Neuronal stem cell (in vitro differentiated cells): ENCODE measurements around the gene ZNF57.
A peak's percentile ranks its signal among the peaks of the same experiment; 100 is the strongest.

Experiments
- DNase-seq: peaks from one replicate; pipeline ENCODE4 v3.0.0-alpha.2; 2013; ENCODE audit warnings: low spot score
- H2AFZ ChIP-seq: one replicate; pipeline ENCODE4 v1.6.1; 2013; ENCODE audit warnings: mild to moderate bottlenecking, low read length, inconsistent platforms
- H2AK5ac ChIP-seq: 2 replicates; pipeline ENCODE4 v1.6.1; 2013; ENCODE audit warnings: low read depth, mild to moderate bottlenecking, inconsistent platforms, low read length, moderate library complexity, mixed read lengths
- H2BK120ac ChIP-seq: 2 replicates; pipeline ENCODE4 v1.6.1; 2013; ENCODE audit warnings: low read depth, mild to moderate bottlenecking, inconsistent platforms, low read length, moderate library complexity, mixed read lengths
- H2BK12ac ChIP-seq: one replicate; pipeline ENCODE4 v1.6.1; 2013; ENCODE audit warnings: low read length, inconsistent platforms
- H2BK15ac ChIP-seq: 2 replicates; pipeline ENCODE4 v1.6.1; 2013; ENCODE audit warnings: mild to moderate bottlenecking, low read length, inconsistent platforms, mixed read lengths
- H2BK5ac ChIP-seq: one replicate; pipeline ENCODE4 v1.6.1; 2013; ENCODE audit warnings: inconsistent platforms, mild to moderate bottlenecking, low read length, moderate library complexity
- H3K14ac ChIP-seq: one replicate; pipeline ENCODE4 v1.6.1; 2013; ENCODE audit warnings: low read length, inconsistent platforms
- H3K18ac ChIP-seq: 2 replicates; pipeline ENCODE4 v1.6.1; 2013; ENCODE audit warnings: low read length, inconsistent platforms
- H3K23ac ChIP-seq: 2 replicates; pipeline ENCODE4 v1.6.1; 2013; ENCODE audit warnings: low read depth, mild to moderate bottlenecking, mixed read lengths, low read length, inconsistent platforms; ENCODE audit not compliant: poor library complexity
- H3K27ac ChIP-seq: replicated peaks from 3 replicates; pipeline ENCODE4 v1.5.1; 2013; ENCODE audit warnings: low read length, inconsistent platforms
- H3K27me3 ChIP-seq, 3 experiments: 2 replicates each; pipeline ENCODE4 v1.6.1; 2013; ENCODE audit warnings: low read length in 3 of 3, mild to moderate bottlenecking in 2 of 3, inconsistent platforms in 1 of 3, low read depth in 1 of 3, mixed read lengths in 1 of 3, moderate library complexity in 1 of 3; ENCODE audit not compliant: control insufficient read depth in 3 of 3, insufficient read depth in 3 of 3
- H3K36me3 ChIP-seq, 2 donors: replicated peaks in 1 of 2; 2 replicates each; pipeline ENCODE4 v1.6.1; 2013; ENCODE audit warnings: low read length in 2 of 2; ENCODE audit not compliant: control insufficient read depth in 2 of 2, insufficient read depth in 2 of 2
- H3K4ac ChIP-seq: 2 replicates; pipeline ENCODE4 v1.6.1; 2013; ENCODE audit warnings: inconsistent platforms, mild to moderate bottlenecking, low read length, moderate library complexity
- H3K4me1 ChIP-seq, 2 donors: 1 replicate in 1 of 2; 2 replicates in 1 of 2; pipeline ENCODE4 v1.6.1; 2013; ENCODE audit warnings: low read length in 2 of 2, low read depth in 1 of 2; ENCODE audit not compliant: control insufficient read depth in 2 of 2, insufficient read depth in 1 of 2
- H3K4me2 ChIP-seq: one replicate; pipeline ENCODE4 v1.6.1; 2013; ENCODE audit warnings: mild to moderate bottlenecking, low read length, inconsistent platforms; ENCODE audit not compliant: insufficient read depth, poor library complexity, severe bottlenecking
- H3K4me3 ChIP-seq, 2 donors: 2 replicates each; pipeline ENCODE4 v1.5.1; 2013; ENCODE audit warnings: low read length in 2 of 2, mild to moderate bottlenecking in 2 of 2, inconsistent platforms in 1 of 2, moderate library complexity in 1 of 2
- H3K79me1 ChIP-seq: one replicate; pipeline ENCODE4 v1.6.1; 2013; ENCODE audit warnings: low read depth, mild to moderate bottlenecking, inconsistent platforms, low read length, moderate library complexity
- H3K9ac ChIP-seq: one replicate; pipeline ENCODE4 v1.6.1; 2013; ENCODE audit warnings: mild to moderate bottlenecking, low read depth, low read length, inconsistent platforms; ENCODE audit not compliant: poor library complexity
- H3K9me3 ChIP-seq, 2 donors: replicated peaks in 1 of 2; 2 replicates each; pipeline versions ENCODE3 to v1.6.1; 2013; ENCODE audit warnings: low read length in 2 of 2, mild to moderate bottlenecking in 2 of 2, inconsistent platforms in 1 of 2, low read depth in 1 of 2, mixed read lengths in 1 of 2, moderate library complexity in 1 of 2; ENCODE audit not compliant: control insufficient read depth in 2 of 2, insufficient read depth in 1 of 2
- H4K8ac ChIP-seq: one replicate; pipeline ENCODE4 v1.6.1; 2013; ENCODE audit warnings: low read depth, mild to moderate bottlenecking, inconsistent platforms, low read length, moderate library complexity
- H4K91ac ChIP-seq: one replicate; pipeline ENCODE4 v1.6.1; 2013; ENCODE audit warnings: low read length, low read depth, mild to moderate bottlenecking, inconsistent platforms; ENCODE audit not compliant: poor library complexity
- WGBS, 2 donors: extraction: QIAGEN DNeasy Blood & Tissue Kit; methylation state at CpG; one replicate each; pipeline ENCODE4 v1.1.7; 2013; ENCODE audit warnings: missing lambda C conversion rate in 2 of 2, mixed read lengths in 1 of 2; ENCODE audit not compliant: insufficient read length in 2 of 2, insufficient replicate concordance in 1 of 2; ENCODE audit errors: extremely low coverage in 2 of 2; 5-methylcytosine and 5-hydroxymethylcytosine counted together

The ZNF57 gene

GRCh38 chr19:2917275-2918184, 16.8 kb downstream of the ZNF57 start:
- Histone ChIP-seq H3K27ac (no peak overlapping the region), H3K27me3 (no peaks in the 10 kb centered on the region), H3K4ac (no peak overlapping the region), H3K18ac (no peak overlapping the region), H3K4me1 (peaks cover 0 to 11% of the 10 kb centered on the region in 2 donors), H2BK120ac (no peak overlapping the region), H4K91ac (no peak overlapping the region), H3K14ac (no peak overlapping the region), H2AK5ac (no peak overlapping the region), H2AFZ (no peak overlapping the region), H2BK12ac (no peak overlapping the region), H3K9me3 (peaks cover 22 to 61% of the 10 kb centered on the region in 2 donors), H3K23ac (no peak overlapping the region), H3K4me3 (no peak overlapping the region), H3K36me3 (peaks cover 13 to 44% of the 10 kb centered on the region in 2 donors), H3K79me1 (no peaks in the 10 kb centered on the region), H2BK15ac (no peak overlapping the region), H2BK5ac (no peak overlapping the region), H3K9ac (no peak overlapping the region), H3K4me2 (no peak overlapping the region), H4K8ac (no peak overlapping the region)
- no CpG with 5 or more reads among the region's 16 CpGs for WGBS, 2 donors
- no peak for DNase-seq

- H2AK5ac ChIP-seq, result no peak overlapping the region
- H3K79me1 ChIP-seq, result no peaks in the 10 kb centered on the region
- H3K27ac ChIP-seq, result no peak overlapping the region
- H3K14ac ChIP-seq, result no peak overlapping the region
- no peak overlapping the region for H3K9ac ChIP-seq
- peaks cover 1 to 23% of the 10 kb centered on the region in 2 donors for H3K36me3 ChIP-seq
- no peak overlapping the region for H4K8ac ChIP-seq
- no peak overlapping the region for H3K4me3 ChIP-seq
- no peak overlapping the region for H3K4me2 ChIP-seq
- no peaks in the 10 kb centered on the region for H3K4me1 ChIP-seq
- no peak overlapping the region for H3K23ac ChIP-seq
- H2BK120ac ChIP-seq, result no peak overlapping the region
- no peak overlapping the region for H3K18ac ChIP-seq
- H2BK12ac ChIP-seq, result no peak overlapping the region
- H3K27me3 ChIP-seq, result no peaks in the 10 kb centered on the region
- no peak for DNase-seq
- no peak overlapping the region for H2AFZ ChIP-seq
- WGBS, 2 donors, result no CpG with 5 or more reads among the region's 5 CpGs
- no peak overlapping the region for H4K91ac ChIP-seq
- H3K9me3 ChIP-seq, result peaks cover 11 to 23% of the 10 kb centered on the region in 2 donors
- no peak overlapping the region for H2BK15ac ChIP-seq
- H2BK5ac ChIP-seq, result no peak overlapping the region
- H3K4ac ChIP-seq, result no peak overlapping the region
Measured at GRCh38 chr19:2922987-2923386, 22.3 kb downstream of the ZNF57 start.

- Histone ChIP-seq H3K9ac (no peak overlapping the region), H3K27ac (no peak overlapping the region), H3K9me3 (peaks cover 10 to 18% of the 10 kb centered on the region in 2 donors), H2BK15ac (no peak overlapping the region), H3K14ac (no peak overlapping the region), H3K4ac (no peak overlapping the region), H4K91ac (no peak overlapping the region), H3K23ac (no peak overlapping the region), H3K36me3 (peaks cover 0 to 19% of the 10 kb centered on the region in 2 donors), H3K27me3 (no peaks in the 10 kb centered on the region), H3K79me1 (no peaks in the 10 kb centered on the region), H2AFZ (no peak overlapping the region), H4K8ac (no peak overlapping the region), H2BK120ac (no peak overlapping the region), H3K4me1 (no peaks in the 10 kb centered on the region), H2AK5ac (no peak overlapping the region), H3K18ac (no peak overlapping the region), H2BK12ac (no peak overlapping the region), H3K4me3 (no peak overlapping the region), H2BK5ac (no peak overlapping the region), H3K4me2 (no peak overlapping the region)
- no peak for DNase-seq
- no CpG with 5 or more reads among the region's 4 CpGs for WGBS, 2 donors
Measured at GRCh38 chr19:2923510-2923909, 22.8 kb downstream of the ZNF57 start.

GRCh38 chr19:2926341-2927031, 25.8 kb downstream of the ZNF57 start:
- Histone ChIP-seq H2BK15ac (no peak overlapping the region), H4K8ac (no peak overlapping the region), H3K9me3 (peaks cover 8 to 9% of the 10 kb centered on the region in 2 donors), H2AK5ac (no peak overlapping the region), H2BK5ac (peak overlapping the region; percentile 24), H3K18ac (peak overlapping the region; percentile 11), H3K23ac (peak overlapping the region; percentile 20), H3K4me1 (no peaks in the 10 kb centered on the region), H2AFZ (no peak overlapping the region), H3K27ac (no peak overlapping the region), H3K4ac (no peak overlapping the region), H2BK120ac (no peak overlapping the region), H3K4me2 (no peak overlapping the region), H4K91ac (no peak overlapping the region), H3K4me3 (no peak overlapping the region), H3K14ac (no peak overlapping the region), H2BK12ac (no peak overlapping the region), H3K36me3 (peaks cover 4 to 11% of the 10 kb centered on the region in 2 donors), H3K79me1 (no peaks in the 10 kb centered on the region), H3K9ac (no peak overlapping the region), H3K27me3 (no peaks in the 10 kb centered on the region)
- WGBS, 2 donors, result no CpG with 5 or more reads among the region's 53 CpGs
- DNase-seq, result no peak
